ENCODE results near the gene FAM107B.

- TF ChIP-seq, protein P1, sequence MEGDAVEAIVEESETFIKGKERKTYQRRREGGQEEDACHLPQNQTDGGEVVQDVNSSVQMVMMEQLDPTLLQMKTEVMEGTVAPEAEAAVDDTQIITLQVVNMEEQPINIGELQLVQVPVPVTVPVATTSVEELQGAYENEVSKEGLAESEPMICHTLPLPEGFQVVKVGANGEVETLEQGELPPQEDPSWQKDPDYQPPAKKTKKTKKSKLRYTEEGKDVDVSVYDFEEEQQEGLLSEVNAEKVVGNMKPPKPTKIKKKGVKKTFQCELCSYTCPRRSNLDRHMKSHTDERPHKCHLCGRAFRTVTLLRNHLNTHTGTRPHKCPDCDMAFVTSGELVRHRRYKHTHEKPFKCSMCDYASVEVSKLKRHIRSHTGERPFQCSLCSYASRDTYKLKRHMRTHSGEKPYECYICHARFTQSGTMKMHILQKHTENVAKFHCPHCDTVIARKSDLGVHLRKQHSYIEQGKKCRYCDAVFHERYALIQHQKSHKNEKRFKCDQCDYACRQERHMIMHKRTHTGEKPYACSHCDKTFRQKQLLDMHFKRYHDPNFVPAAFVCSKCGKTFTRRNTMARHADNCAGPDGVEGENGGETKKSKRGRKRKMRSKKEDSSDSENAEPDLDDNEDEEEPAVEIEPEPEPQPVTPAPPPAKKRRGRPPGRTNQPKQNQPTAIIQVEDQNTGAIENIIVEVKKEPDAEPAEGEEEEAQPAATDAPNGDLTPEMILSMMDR (IDR thresholded peaks at IDR 0.05): no peak
- TF ChIP-seq POLR2A (IDR thresholded peaks at IDR 0.05): no peak
- no peak for TF ChIP-seq EP300 (IDR thresholded peaks at IDR 0.05)
Measured at GRCh38 chr10:14598809-14599764, 175.6 kb downstream of the FAM107B start.

Measured in gastroesophageal sphincter (tissue), 3 donors.